OCI-LY3 (cell line): ENCODE measurements around the gene COX5A.
A peak's percentile ranks its signal among the peaks of the same experiment; 100 is the strongest.
"Not testable (repeated sequence)": the region's sequence is repeated elsewhere in the genome, so short reads cannot be mapped to it uniquely, and the experiment has no call there.

Experiments
- H2AFZ ChIP-seq: fragments of 200-600, 300-600 bp; shearing (Covaris generic); 2 replicates; pipeline ENCODE4 v1.6.0; 2014; ENCODE audit warnings: antibody characterized with exemption, low read depth, low read length
- H3K27ac ChIP-seq: fragments of 200-600, 300-600 bp; sonication (generic); 2 replicates; pipeline ENCODE4 v1.5.1; 2014; ENCODE audit warnings: mild to moderate bottlenecking, low read length, moderate library complexity, mixed read lengths
- H3K27me3 ChIP-seq: fragments of 200-600, 300-600 bp; sonication (generic); 2 replicates; pipeline ENCODE4 v1.6.1; 2014; ENCODE audit warnings: low read depth, low read length, mixed read lengths
- H3K36me3 ChIP-seq: fragments of 200-600, 300-600 bp; sonication (generic); replicated peaks from 2 replicates; pipeline ENCODE3; 2014; ENCODE audit warnings: low read depth, low read length, mixed read lengths
- H3K4me1 ChIP-seq: fragments of 300-600, 200-600 bp; sonication (generic); 2 replicates; pipeline ENCODE4 v1.6.1; 2014; ENCODE audit warnings: low read length, mixed read lengths
- H3K4me2 ChIP-seq: fragments of 200-600, 300-600 bp; sonication (generic); 2 replicates; pipeline ENCODE4 v1.6.1; 2014; ENCODE audit warnings: low read length, mixed read lengths
- H3K4me3 ChIP-seq: fragments of 300-600, 200-600 bp; sonication (generic); 2 replicates; pipeline ENCODE4 v1.5.1; 2014; ENCODE audit warnings: antibody characterized with exemption, mild to moderate bottlenecking, low read length, moderate library complexity
- H3K79me2 ChIP-seq: fragments of 300-600, 200-600 bp; shearing (Covaris generic); 2 replicates; pipeline ENCODE4 v1.6.1; 2014; ENCODE audit warnings: mild to moderate bottlenecking, low read length, mixed read lengths
- H3K9ac ChIP-seq: fragments of 300-600, 200-600 bp; shearing (Covaris generic); 2 replicates; pipeline ENCODE4 v1.6.0; 2014; ENCODE audit warnings: mild to moderate bottlenecking, low read length, moderate library complexity
- H3K9me3 ChIP-seq: fragments of 200-600, 300-600 bp; shearing (Covaris generic); 2 replicates; pipeline ENCODE4 v1.6.1; 2014; ENCODE audit warnings: low read length, mixed read lengths; ENCODE audit not compliant: insufficient read depth
- H4K20me1 ChIP-seq: fragments of 200-600, 300-600 bp; sonication (generic); 2 replicates; pipeline ENCODE4 v1.6.1; 2016; ENCODE audit warnings: low read length, mixed read lengths; ENCODE audit not compliant: insufficient read depth
- CTCF ChIP-seq: fragments of 200-600, 300-600 bp; sonication (generic); IDR thresholded peaks from 2 replicates; pipeline ENCODE4 v1.5.1; 2014; ENCODE audit warnings: antibody characterized with exemption, low read length, low read depth
- EZH2phosphoT487 ChIP-seq: fragments of 200-600 bp; shearing (Covaris generic); IDR thresholded peaks from 2 replicates; pipeline ENCODE4 v1.6.1; 2018; ENCODE audit warnings: antibody characterized with exemption, mixed run types, low read depth

Gene COX5A

GRCh38 chr15:74901612-74902063, 36.2 kb downstream of the COX5A start:
- Histone ChIP-seq H3K27me3 (no peaks in the 10 kb centered on the region), H3K4me2 (peak overlapping the region; percentile 9; the same call in 1 of the 2 replicates), H3K79me2 (peaks cover 27% of the 10 kb centered on the region), H3K4me3 (no peak overlapping the region), H4K20me1 (no peaks in the 10 kb centered on the region), H3K4me1 (peaks cover 35% of the 10 kb centered on the region), H3K9me3 (no peaks in the 10 kb centered on the region), H2AFZ (no peak overlapping the region), H3K36me3 (peaks cover 76% of the 10 kb centered on the region), H3K9ac (no peak overlapping the region), H3K27ac (peak overlapping the region; percentile 49)
- TF ChIP-seq EZH2phosphoT487 (no peak), CTCF (peak; percentile 96)

- Histone ChIP-seq H3K4me3 (no peak overlapping the region), H3K27ac (0 out of 2 replicates have a peak overlapping the region, but pooled peaks have one; percentile 20), H3K36me3 (peaks cover 82% of the 10 kb centered on the region), H4K20me1 (no peaks in the 10 kb centered on the region), H3K4me2 (no peak overlapping the region), H3K4me1 (peaks cover 25% of the 10 kb centered on the region), H3K27me3 (no peaks in the 10 kb centered on the region), H3K9ac (no peak overlapping the region), H2AFZ (no peak overlapping the region), H3K9me3 (no peaks in the 10 kb centered on the region), H3K79me2 (peaks cover 15% of the 10 kb centered on the region)
- TF ChIP-seq CTCF (no peak), EZH2phosphoT487 (no peak)
These were observed 40.6 kb downstream of the COX5A start for GRCh38 chr15:74897300-74897701.

GRCh38 chr15:74896316-74896715, 41.6 kb downstream of the COX5A start:
- H3K9ac ChIP-seq = no peak overlapping the region
- H4K20me1 ChIP-seq = no peaks in the 10 kb centered on the region
- H3K4me1 ChIP-seq = peaks cover 27% of the 10 kb centered on the region
- H3K79me2 ChIP-seq = peaks cover 20% of the 10 kb centered on the region
- no peaks in the 10 kb centered on the region for H3K27me3 ChIP-seq
- H3K27ac ChIP-seq = no peak overlapping the region
- no peak overlapping the region for H3K4me3 ChIP-seq
- no peak overlapping the region for H3K4me2 ChIP-seq
- no peak overlapping the region for H2AFZ ChIP-seq
- no peaks in the 10 kb centered on the region for H3K9me3 ChIP-seq
- TF ChIP-seq EZH2phosphoT487 = no peak
- no peak for TF ChIP-seq CTCF
- H3K36me3 ChIP-seq = peaks cover 81% of the 10 kb centered on the region

DNA sequence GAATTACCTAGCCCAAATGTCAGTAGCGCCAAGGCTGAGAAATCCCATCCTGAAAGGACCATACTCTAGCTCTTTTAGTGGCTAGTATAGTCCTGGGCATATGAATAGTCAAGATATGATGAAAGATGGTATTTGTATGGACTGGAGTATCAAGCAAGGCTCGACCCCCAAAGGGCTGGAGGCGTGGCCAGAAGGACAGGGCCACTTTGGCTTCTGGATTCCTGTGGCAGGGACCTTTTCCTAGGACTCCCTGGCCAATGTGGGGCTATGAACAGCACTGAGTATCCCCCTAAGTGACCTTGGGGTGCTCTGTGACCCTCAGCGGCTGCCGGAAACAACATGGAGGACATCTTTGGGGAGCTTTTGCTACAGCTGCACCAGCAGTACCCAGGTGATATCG, 42.0 kb downstream of the COX5A start:
- peaks cover 80% of the 10 kb centered on the region for H3K36me3 ChIP-seq
- peaks cover 24% of the 10 kb centered on the region for H3K79me2 ChIP-seq
- H3K27me3 ChIP-seq = no peaks in the 10 kb centered on the region
- no peak overlapping the region for H3K9ac ChIP-seq
- H3K4me2 ChIP-seq = no peak overlapping the region
- no peak for TF ChIP-seq CTCF
- no peak for TF ChIP-seq EZH2phosphoT487
- H2AFZ ChIP-seq = no peak overlapping the region
- H4K20me1 ChIP-seq = no peaks in the 10 kb centered on the region
- peaks cover 30% of the 10 kb centered on the region for H3K4me1 ChIP-seq
- no peaks in the 10 kb centered on the region for H3K9me3 ChIP-seq
- no peak overlapping the region for H3K27ac ChIP-seq
- H3K4me3 ChIP-seq = no peak overlapping the region

DNA sequence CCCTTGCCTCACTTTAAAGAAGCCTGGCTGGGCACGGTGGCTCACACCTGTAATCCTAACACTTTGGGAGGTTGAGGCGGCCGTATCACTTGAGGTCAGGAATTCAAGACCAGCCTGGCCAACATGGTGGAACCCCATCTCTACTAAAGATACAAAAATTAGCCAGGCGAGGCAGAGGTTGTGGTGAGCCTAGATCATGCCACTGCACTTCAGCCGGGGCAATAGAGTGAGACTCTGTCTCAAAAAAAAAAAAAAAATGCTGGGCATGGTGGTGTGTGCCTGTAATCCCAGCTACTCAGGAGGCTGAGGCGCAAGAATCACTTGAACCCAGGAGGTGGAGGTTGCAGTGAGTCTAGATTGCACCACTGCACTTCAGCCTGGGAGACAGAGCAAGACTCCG, 43.5 kb downstream of the COX5A start:
- H3K9ac ChIP-seq, H3K27me3 ChIP-seq, H3K4me2 ChIP-seq, H4K20me1 ChIP-seq, H3K27ac ChIP-seq, H3K4me3 ChIP-seq, H3K9me3 ChIP-seq, H2AFZ ChIP-seq: not testable (repeated sequence)
- peaks cover 66% of the 10 kb centered on the region for H3K36me3 ChIP-seq
- peaks cover 38% of the 10 kb centered on the region for H3K79me2 ChIP-seq
- peaks cover 35% of the 10 kb centered on the region for H3K4me1 ChIP-seq
